ENCODE measurements around the gene RAP1B. TPM values are rescaled to one million over a fixed set of nuclear protein-coding genes. Genes with fewer than 3 reads are reported as not detected.

The RAP1B gene
- total and polyA plus RNA-seq, 9 donors = 81.8 to 195 (median 107) TPM

DNA sequence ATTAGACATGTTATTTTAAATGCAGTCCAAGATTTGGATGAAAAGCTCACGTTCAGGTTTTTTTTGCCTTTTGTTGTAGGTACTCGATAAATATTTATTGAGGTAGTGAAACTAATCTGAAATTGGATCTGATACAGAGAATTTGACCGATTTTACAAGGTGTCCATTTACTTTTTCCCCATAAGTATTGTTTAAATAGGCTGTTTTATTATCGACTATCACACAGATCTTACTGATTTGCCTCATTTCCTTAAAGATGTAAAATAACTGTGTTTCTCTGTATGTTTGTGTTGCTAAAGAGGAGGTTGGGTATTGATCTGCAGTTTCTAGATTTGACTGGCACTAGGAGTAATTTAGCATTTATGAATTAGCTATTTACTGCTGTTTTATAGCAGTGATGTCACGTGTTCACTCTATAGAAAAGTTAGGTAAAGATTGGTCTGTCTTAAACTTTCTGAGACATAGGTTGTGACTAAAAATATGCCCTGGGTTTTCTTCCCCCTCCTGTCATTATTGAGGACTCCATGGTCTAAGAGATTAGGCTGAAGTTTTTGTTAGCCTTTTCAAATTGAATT lies 3.5 kb downstream of the RAP1B start:
- Histone ChIP-seq H3K4me1 (ENCODE audit: insufficient read depth) (peaks cover 15% of the 10 kb centered on the region), H3K36me3 (no peaks in the 10 kb centered on the region), H3K9me3 (no peaks in the 10 kb centered on the region), H3K27ac (no peak overlapping the region), H3K27me3 (no peaks in the 10 kb centered on the region), H3K4me3 (no peak overlapping the region)
- intact Hi-C loops (cut with DNase I) = loop anchor here in 1 of 4 donors (10.0 kb wide), 2 partner anchors 71 to 249 kb away; partner anchors contain the start of gene NUP107
- TF ChIP-seq EP300 (IDR thresholded peaks at IDR 0.05) (no peak), POLR2A (IDR thresholded peaks at IDR 0.05) (no peak)
- TF ChIP-seq, protein P1, sequence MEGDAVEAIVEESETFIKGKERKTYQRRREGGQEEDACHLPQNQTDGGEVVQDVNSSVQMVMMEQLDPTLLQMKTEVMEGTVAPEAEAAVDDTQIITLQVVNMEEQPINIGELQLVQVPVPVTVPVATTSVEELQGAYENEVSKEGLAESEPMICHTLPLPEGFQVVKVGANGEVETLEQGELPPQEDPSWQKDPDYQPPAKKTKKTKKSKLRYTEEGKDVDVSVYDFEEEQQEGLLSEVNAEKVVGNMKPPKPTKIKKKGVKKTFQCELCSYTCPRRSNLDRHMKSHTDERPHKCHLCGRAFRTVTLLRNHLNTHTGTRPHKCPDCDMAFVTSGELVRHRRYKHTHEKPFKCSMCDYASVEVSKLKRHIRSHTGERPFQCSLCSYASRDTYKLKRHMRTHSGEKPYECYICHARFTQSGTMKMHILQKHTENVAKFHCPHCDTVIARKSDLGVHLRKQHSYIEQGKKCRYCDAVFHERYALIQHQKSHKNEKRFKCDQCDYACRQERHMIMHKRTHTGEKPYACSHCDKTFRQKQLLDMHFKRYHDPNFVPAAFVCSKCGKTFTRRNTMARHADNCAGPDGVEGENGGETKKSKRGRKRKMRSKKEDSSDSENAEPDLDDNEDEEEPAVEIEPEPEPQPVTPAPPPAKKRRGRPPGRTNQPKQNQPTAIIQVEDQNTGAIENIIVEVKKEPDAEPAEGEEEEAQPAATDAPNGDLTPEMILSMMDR (IDR thresholded peaks at IDR 0.05) = no peak
- WGBS, 3 donors = 73 to 77% (median 74%) methylated on average over 5 of the region's 5 CpGs
- no peak for DNase-seq

DNA sequence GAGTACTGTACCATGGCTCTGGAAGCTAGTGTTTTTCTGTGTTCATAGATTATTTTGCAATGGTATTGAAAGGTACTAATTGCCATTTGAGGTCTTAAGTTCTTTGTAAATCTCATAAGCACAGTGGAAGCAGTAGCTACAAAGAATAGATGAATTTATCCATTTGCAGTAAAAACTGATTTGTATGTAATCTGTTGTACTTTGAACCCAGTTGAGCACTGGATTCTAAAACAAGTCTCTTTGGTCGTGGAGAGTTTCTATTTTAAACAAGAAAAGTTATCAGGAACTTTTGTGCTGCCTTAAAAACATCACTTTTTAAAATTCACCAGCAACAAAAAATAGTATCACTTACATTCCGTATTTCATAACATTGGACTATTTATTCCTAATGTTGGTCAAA lies 4.1 kb downstream of the RAP1B start:
- no peak for TF ChIP-seq EP300 (IDR thresholded peaks at IDR 0.05)
- TF ChIP-seq POLR2A (IDR thresholded peaks at IDR 0.05) = no peak
- TF ChIP-seq, protein P1 (IDR thresholded peaks at IDR 0.05) = no peak
- no peaks in the 10 kb centered on the region for H3K9me3 ChIP-seq
- H3K27ac ChIP-seq = no peak overlapping the region
- peaks cover 15% of the 10 kb centered on the region for H3K4me1 ChIP-seq (ENCODE audit: insufficient read depth)
- H3K4me3 ChIP-seq = no peak overlapping the region
- intact Hi-C loops (cut with DNase I) = loop anchor here in 1 of 4 donors (10.0 kb wide), 2 partner anchors 70 to 250 kb away; partner anchors contain the start of gene NUP107
- H3K27me3 ChIP-seq = no peaks in the 10 kb centered on the region
- WGBS, 3 donors = 5 to 11% (median 8%) methylated on average over 2 of the region's 2 CpGs
- H3K36me3 ChIP-seq = no peaks in the 10 kb centered on the region
- no peak for DNase-seq

DNA sequence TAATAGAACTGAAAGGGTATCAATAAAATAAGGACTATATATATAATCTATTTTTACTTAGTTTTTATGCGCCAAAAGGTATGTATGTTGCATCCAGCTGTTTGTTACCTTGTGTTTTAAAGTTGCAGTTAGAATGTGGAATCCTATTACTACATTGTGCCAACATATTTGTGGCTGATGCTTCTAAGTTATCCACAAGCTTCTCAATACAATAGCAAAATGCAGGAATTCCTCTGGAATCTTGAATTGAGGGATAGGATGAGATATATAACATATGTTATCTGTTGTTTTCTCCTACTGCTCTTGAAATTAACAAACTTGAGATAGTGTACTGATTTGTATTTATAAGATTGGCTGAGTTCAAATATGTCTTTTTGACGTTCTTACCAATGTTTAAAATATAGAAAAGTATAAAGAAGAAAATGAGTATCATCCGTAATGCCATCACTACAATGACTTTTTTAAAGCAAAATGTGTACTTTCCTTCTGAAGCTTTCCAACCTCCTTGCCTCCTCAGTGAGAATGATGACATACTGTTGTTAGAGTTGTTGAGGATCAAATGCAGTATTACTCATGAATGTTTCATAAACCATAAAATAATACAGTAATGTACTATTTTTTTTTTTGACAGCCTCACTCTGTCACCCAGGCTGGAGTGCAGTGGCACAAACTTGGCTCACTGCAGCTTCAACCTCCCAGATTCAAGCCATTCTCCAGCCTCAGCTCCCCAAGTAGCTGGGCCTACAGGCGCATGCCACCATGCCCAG lies 6.6 kb downstream of the RAP1B start:
- H3K4me3 ChIP-seq = no peak overlapping the region
- peaks cover 21% of the 10 kb centered on the region for H3K4me1 ChIP-seq (ENCODE audit: insufficient read depth)
- H3K36me3 ChIP-seq = no peaks in the 10 kb centered on the region
- no peak for DNase-seq
- H3K9me3 ChIP-seq = no peaks in the 10 kb centered on the region
- no peaks in the 10 kb centered on the region for H3K27me3 ChIP-seq
- 61 to 64% (median 64%) methylated on average over 4 of the region's 4 CpGs for WGBS, 3 donors
- H3K27ac ChIP-seq = no peak overlapping the region
- TF ChIP-seq, protein P1 (IDR thresholded peaks at IDR 0.05) = no peak
- TF ChIP-seq POLR2A (IDR thresholded peaks at IDR 0.05) = no peak
- TF ChIP-seq EP300 (IDR thresholded peaks at IDR 0.05) = no peak
- intact Hi-C loops (cut with DNase I) = loop anchor here in 1 of 4 donors (10.0 kb wide), 2 partner anchors 67 to 253 kb away; partner anchors contain the start of gene NUP107

DNA sequence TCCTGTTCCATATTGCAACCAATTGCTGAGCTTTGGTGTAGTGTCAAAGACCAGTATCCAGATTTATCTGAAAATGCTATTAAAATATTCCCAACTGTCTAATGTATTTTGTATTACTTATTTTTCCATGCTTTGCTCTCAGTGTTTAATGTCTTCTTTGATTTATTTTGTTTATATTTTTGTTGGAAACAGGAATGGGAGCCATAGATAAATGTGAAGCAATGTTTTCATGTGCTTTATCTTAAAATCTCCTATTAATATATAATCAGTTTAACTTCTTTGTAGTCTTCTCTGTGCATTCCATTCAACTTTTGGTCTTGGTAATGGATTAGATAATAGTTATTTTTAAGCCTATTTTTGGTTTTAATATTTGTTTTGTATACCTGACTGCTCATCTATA lies 8.8 kb downstream of the RAP1B start:
- intact Hi-C loops (cut with DNase I) = loop anchor here in 1 of 4 donors (10.0 kb wide), 2 partner anchors 65 to 255 kb away; partner anchors contain the start of gene NUP107
- TF ChIP-seq, protein P1 (IDR thresholded peaks at IDR 0.05) = no peak
- TF ChIP-seq POLR2A (IDR thresholded peaks at IDR 0.05) = no peak
- no peak for TF ChIP-seq EP300 (IDR thresholded peaks at IDR 0.05)
- Histone ChIP-seq H3K4me1 (ENCODE audit: insufficient read depth) (peaks cover 14% of the 10 kb centered on the region), H3K4me3 (no peak overlapping the region), H3K27ac (no peak overlapping the region), H3K36me3 (no peaks in the 10 kb centered on the region), H3K27me3 (no peaks in the 10 kb centered on the region), H3K9me3 (no peaks in the 10 kb centered on the region)
- no peak for DNase-seq

All from ovary (tissue), 9 donors.